SJCRH30 (cell line): ENCODE results near the gene CLDN14. TPM values are rescaled to one million over a fixed set of nuclear protein-coding genes. Genes with fewer than 3 reads are reported as not detected.

Experiments
- DNase-seq, 2 experiments: peaks; one replicate each; pipeline ENCODE4 v3.0.0-alpha.2; 2015 to 2020
- H3K27ac ChIP-seq: fragments of 250-450 bp; sonication (Bioruptor Pico); 2 replicates; pipeline ENCODE4 v1.5.1; 2020; ENCODE audit warnings: mild to moderate bottlenecking, moderate library complexity
- H3K27me3 ChIP-seq: fragments of 250-450 bp; sonication (Bioruptor Pico); 2 replicates; pipeline ENCODE4 v1.5.1; 2020; ENCODE audit warnings: mild to moderate bottlenecking, moderate library complexity
- H3K36me3 ChIP-seq: fragments of 250-450 bp; sonication (Bioruptor Pico); 2 replicates; pipeline ENCODE4 v1.5.1; 2020; ENCODE audit warnings: mild to moderate bottlenecking, moderate library complexity
- H3K4me1 ChIP-seq: fragments of 250-450 bp; sonication (Bioruptor Pico); 2 replicates; pipeline ENCODE4 v1.5.1; 2020; ENCODE audit warnings: mild to moderate bottlenecking, moderate library complexity
- H3K4me3 ChIP-seq: fragments of 250-450 bp; sonication (Bioruptor Pico); 2 replicates; pipeline ENCODE4 v1.5.1; 2020; ENCODE audit warnings: mild to moderate bottlenecking, moderate library complexity
- H3K9me3 ChIP-seq: fragments of 250-450 bp; sonication (Bioruptor Pico); replicated peaks from 2 replicates; pipeline ENCODE4 v1.5.1; 2020; ENCODE audit warnings: mild to moderate bottlenecking, moderate library complexity
- total RNA-seq: library from RNA; depleted of rRNA; stranded (reverse); fragments of >200 nt; shearing (Covaris generic); gene quantifications from 2 replicates; pipeline ENCODE4 v1.2.3, GENCODE V29; 2014

CLDN14 gene
- total RNA-seq, 1 experiment from 2014 or later, result not detected

- Histone ChIP-seq H3K27ac (no peak overlapping the region), H3K4me3 (no peak overlapping the region), H3K27me3 (peaks cover 5% of the 10 kb centered on the region; the same call in 1 of the 2 replicates), H3K36me3 (no peaks in the 10 kb centered on the region), H3K4me1 (peaks cover 8% of the 10 kb centered on the region), H3K9me3 (no peaks in the 10 kb centered on the region)
- DNase-seq, result no peak
These were observed 13.8 kb downstream of the CLDN14 start for GRCh38 chr21:36466061-36466511.

GRCh38 chr21:36465478-36465877 is 14.4 kb downstream of the CLDN14 start:
- H3K4me1 ChIP-seq, result peaks cover 13% of the 10 kb centered on the region
- peaks cover 5% of the 10 kb centered on the region; the same call in 1 of the 2 replicates for H3K27me3 ChIP-seq
- no peaks in the 10 kb centered on the region for H3K9me3 ChIP-seq
- no peaks in the 10 kb centered on the region for H3K36me3 ChIP-seq
- H3K4me3 ChIP-seq, result no peak overlapping the region
- H3K27ac ChIP-seq, result no peak overlapping the region
- DNase-seq, result no peak

GRCh38 chr21:36464590-36464989 is 15.3 kb downstream of the CLDN14 start:
- no peaks in the 10 kb centered on the region for H3K36me3 ChIP-seq
- no peak overlapping the region for H3K4me3 ChIP-seq
- no peaks in the 10 kb centered on the region for H3K9me3 ChIP-seq
- no peak overlapping the region for H3K27ac ChIP-seq
- no peak for DNase-seq
- H3K4me1 ChIP-seq, result peaks cover 14% of the 10 kb centered on the region
- peaks cover 5% of the 10 kb centered on the region; the same call in 1 of the 2 replicates for H3K27me3 ChIP-seq

GRCh38 chr21:36463991-36464390 is 15.9 kb downstream of the CLDN14 start:
- no peak for DNase-seq
- no peaks in the 10 kb centered on the region for H3K36me3 ChIP-seq
- H3K27me3 ChIP-seq, result peaks cover 5% of the 10 kb centered on the region; the same call in 1 of the 2 replicates
- H3K4me3 ChIP-seq, result no peak overlapping the region
- no peaks in the 10 kb centered on the region for H3K9me3 ChIP-seq
- no peak overlapping the region for H3K27ac ChIP-seq
- H3K4me1 ChIP-seq, result peaks cover 19% of the 10 kb centered on the region

GRCh38 chr21:36463204-36463603 is 16.7 kb downstream of the CLDN14 start:
- H3K4me3 ChIP-seq, result no peak overlapping the region
- no peaks in the 10 kb centered on the region for H3K36me3 ChIP-seq
- H3K27ac ChIP-seq, result no peak overlapping the region
- no peaks in the 10 kb centered on the region for H3K9me3 ChIP-seq
- H3K4me1 ChIP-seq, result peaks cover 19% of the 10 kb centered on the region
- no peak for DNase-seq
- H3K27me3 ChIP-seq, result peaks cover 5% of the 10 kb centered on the region; the same call in 1 of the 2 replicates

GRCh38 chr21:36461918-36462486 is 17.9 kb downstream of the CLDN14 start:
- no peaks in the 10 kb centered on the region for H3K9me3 ChIP-seq
- no peak overlapping the region for H3K27ac ChIP-seq
- H3K36me3 ChIP-seq, result no peaks in the 10 kb centered on the region
- peaks cover 5% of the 10 kb centered on the region; the same call in 1 of the 2 replicates for H3K27me3 ChIP-seq
- no peak overlapping the region for H3K4me3 ChIP-seq
- peak; percentile 31 to 42 for DNase-seq
- H3K4me1 ChIP-seq, result peaks cover 19% of the 10 kb centered on the region

- no peak for DNase-seq
- Histone ChIP-seq H3K27ac (no peak overlapping the region), H3K4me1 (peaks cover 19% of the 10 kb centered on the region), H3K27me3 (peaks cover 5% of the 10 kb centered on the region; the same call in 1 of the 2 replicates), H3K4me3 (no peak overlapping the region), H3K36me3 (no peaks in the 10 kb centered on the region), H3K9me3 (no peaks in the 10 kb centered on the region)
These were observed 18.5 kb downstream of the CLDN14 start for GRCh38 chr21:36461277-36461917.

GRCh38 chr21:36460866-36461265 is 19.1 kb downstream of the CLDN14 start:
- no peaks in the 10 kb centered on the region for H3K36me3 ChIP-seq
- H3K27ac ChIP-seq, result no peak overlapping the region
- H3K4me3 ChIP-seq, result no peak overlapping the region
- H3K9me3 ChIP-seq, result no peaks in the 10 kb centered on the region
- H3K27me3 ChIP-seq, result peaks cover 5% of the 10 kb centered on the region; the same call in 1 of the 2 replicates
- peaks cover 19% of the 10 kb centered on the region for H3K4me1 ChIP-seq
- peak; percentile 46 to 60 for DNase-seq

- no peak for DNase-seq
These were observed 20.8 kb downstream of the CLDN14 start for GRCh38 chr21:36459098-36459497.

GRCh38 chr21:36456729-36457414 is 23.1 kb downstream of the CLDN14 start:
- Histone ChIP-seq H3K36me3 (no peaks in the 10 kb centered on the region), H3K9me3 (no peaks in the 10 kb centered on the region), H3K4me3 (no peak overlapping the region), H3K27ac (no peak overlapping the region), H3K4me1 (peaks cover 19% of the 10 kb centered on the region), H3K27me3 (no peaks in the 10 kb centered on the region)
- DNase-seq, result no peak

More at GRCh38 chr21:36459098-36459497, 20.8 kb downstream of the CLDN14 start:
- Histone ChIP-seq H3K27ac (no peak overlapping the region), H3K27me3 (peaks cover 5% of the 10 kb centered on the region; the same call in 1 of the 2 replicates), H3K9me3 (no peaks in the 10 kb centered on the region), H3K36me3 (no peaks in the 10 kb centered on the region), H3K4me3 (no peak overlapping the region), H3K4me1 (peaks cover 19% of the 10 kb centered on the region)

- peaks cover 6% of the 10 kb centered on the region; the same call in 1 of the 2 replicates for H3K4me1 ChIP-seq
- no peaks in the 10 kb centered on the region for H3K9me3 ChIP-seq
- no peaks in the 10 kb centered on the region for H3K27me3 ChIP-seq
- H3K4me3 ChIP-seq, result no peak overlapping the region
- no peaks in the 10 kb centered on the region for H3K36me3 ChIP-seq
- no peak overlapping the region for H3K27ac ChIP-seq
- no peak for DNase-seq
These were observed 25.2 kb downstream of the CLDN14 start for GRCh38 chr21:36454706-36455105.

- no peak overlapping the region for H3K4me3 ChIP-seq
- H3K4me1 ChIP-seq, result no peaks in the 10 kb centered on the region
- H3K9me3 ChIP-seq, result no peaks in the 10 kb centered on the region
- no peaks in the 10 kb centered on the region for H3K27me3 ChIP-seq
- DNase-seq, result no peak
- no peaks in the 10 kb centered on the region for H3K36me3 ChIP-seq
- no peak overlapping the region for H3K27ac ChIP-seq
These were observed 25.8 kb downstream of the CLDN14 start for GRCh38 chr21:36454093-36454531.

- DNase-seq, result no peak
- Histone ChIP-seq H3K4me1 (no peaks in the 10 kb centered on the region), H3K27ac (no peak overlapping the region), H3K9me3 (no peaks in the 10 kb centered on the region), H3K27me3 (no peaks in the 10 kb centered on the region), H3K36me3 (no peaks in the 10 kb centered on the region), H3K4me3 (no peak overlapping the region)
These were observed 27.6 kb downstream of the CLDN14 start for GRCh38 chr21:36452281-36452825.

GRCh38 chr21:36451506-36451905 is 28.4 kb downstream of the CLDN14 start:
- DNase-seq, result no peak
- no peaks in the 10 kb centered on the region for H3K27me3 ChIP-seq
- no peaks in the 10 kb centered on the region for H3K36me3 ChIP-seq
- H3K4me1 ChIP-seq, result no peaks in the 10 kb centered on the region
- H3K9me3 ChIP-seq, result no peaks in the 10 kb centered on the region
- H3K4me3 ChIP-seq, result no peak overlapping the region
- H3K27ac ChIP-seq, result no peak overlapping the region

- no peak overlapping the region for H3K27ac ChIP-seq
- H3K4me1 ChIP-seq, result no peaks in the 10 kb centered on the region
- no peak for DNase-seq
- no peaks in the 10 kb centered on the region for H3K9me3 ChIP-seq
- no peaks in the 10 kb centered on the region for H3K27me3 ChIP-seq
- H3K36me3 ChIP-seq, result no peaks in the 10 kb centered on the region
- no peak overlapping the region for H3K4me3 ChIP-seq
These were observed 29.4 kb downstream of the CLDN14 start for GRCh38 chr21:36450511-36450910.
